K562 (cell line): ENCODE measurements around the gene LOXL4. TPM values are rescaled to one million over a fixed set of nuclear protein-coding genes. Genes with fewer than 3 reads are reported as not detected.

Experiments
- BDP1 ChIP-seq: IDR thresholded peaks from 3 replicates; pipeline ENCODE4 v1.6.1; 2011; ENCODE audit not compliant: insufficient read length, insufficient read depth
- GTF2F1 ChIP-seq: IDR thresholded peaks from 2 replicates; pipeline ENCODE4 v1.6.1; 2011; ENCODE audit warnings: low read depth, low read length, improper control_type of control experiment
- KDM5B ChIP-seq: fragments of 200-600 bp; sonication (generic); IDR thresholded peaks from 2 replicates; pipeline ENCODE4 v1.6.1; 2012; ENCODE audit warnings: low read depth, mild to moderate bottlenecking, moderate library complexity, low read length, control low read depth, inconsistent platforms; ENCODE audit not compliant: insufficient replicate concordance
- ZNF121 ChIP-seq: sonication (generic); formaldehyde crosslinking; conservative IDR thresholded peaks from 2 replicates; pipeline ENCODE4 v1.8.0; 2022; ENCODE audit warnings: missing genetic modification reagents
- polyA plus RNA-seq, 8 experiments: library from polyadenylated mRNA; depleted of rRNA in 4 of 8; stranded (reverse) in 5 of 8; unstranded in 3 of 8; fragments of >200 nt; fragmentation: Nextera tagmentation in 2 of 8; fragmentation: Illumina TruSeq in 1 of 8; extraction: Ambion mirVana in 2 of 8; extraction: Trizol in 1 of 8; gene quantifications; 2 replicates each; pipeline versions ENCODE4 v1.2.1 to v1.2.3, GENCODE V29; 2011 to 2014; ENCODE audit warnings: inconsistent platforms in 1 of 8, missing spikeins in 1 of 8
- total RNA-seq, 7 experiments: library from RNA; depleted of rRNA in 6 of 7; stranded (reverse); fragments of >200 nt in 6 of 7; fragmentation: Illumina TruSeq in 2 of 7; extraction: Trizol in 2 of 7; gene quantifications; 2 replicates each; pipeline versions ENCODE4 v1.2.1 to v1.2.3, GENCODE V29; 2011 to 2021; ENCODE audit warnings: low replicate concordance in 1 of 7
- TF ChIP-seq, protein P1 (sequence below): fragments of 450-650 bp; IDR thresholded peaks from 2 replicates; pipeline ENCODE4 v1.6.1; 2016; ENCODE audit warnings: low read depth
- TF ChIP-seq, protein P2 (sequence below): sonication (generic); formaldehyde crosslinking; IDR thresholded peaks from 2 replicates; pipeline ENCODE4 v1.8.1; 2023; ENCODE audit warnings: mild to moderate bottlenecking, missing genetic modification reagents
- TF ChIP-seq, protein P3 (sequence below): IDR thresholded peaks from 3 replicates; pipeline ENCODE4 v1.6.1; 2011; ENCODE audit warnings: borderline replicate concordance, mild to moderate bottlenecking; ENCODE audit not compliant: insufficient read length, insufficient read depth

The LOXL4 gene
- total and polyA plus RNA-seq, 9 of the 15 experiments (the other 6 are each of a cell fraction or from before 2014, with no cell fraction given): 0.03 to 0.35 (median 0.05) TPM; not detected in 3

DNA sequence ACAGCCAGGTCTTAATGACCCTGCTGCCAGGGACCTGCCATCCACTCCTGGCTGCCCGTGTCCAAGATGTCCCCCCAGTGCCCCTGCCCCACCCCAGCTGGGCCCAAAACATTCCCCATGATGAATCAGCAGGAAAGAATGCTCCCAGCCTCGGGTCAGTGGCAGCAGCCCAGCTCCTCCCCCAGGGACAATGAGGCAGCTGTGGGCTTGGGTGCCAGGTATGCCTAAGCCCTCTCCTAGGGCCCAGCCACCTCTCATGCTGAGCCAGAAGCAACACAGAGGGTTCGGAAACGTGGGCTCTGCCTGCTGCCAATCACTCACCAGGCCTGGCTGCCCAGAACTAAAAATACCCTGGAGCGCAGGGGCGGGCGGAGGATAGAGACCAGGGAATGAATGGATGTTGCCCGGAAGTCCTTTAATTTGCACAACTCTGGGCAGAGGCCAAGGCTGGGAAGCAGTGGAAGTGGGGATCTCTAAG is 1.5 kb upstream of the LOXL4 start (continued):
- TF ChIP-seq, protein P1, sequence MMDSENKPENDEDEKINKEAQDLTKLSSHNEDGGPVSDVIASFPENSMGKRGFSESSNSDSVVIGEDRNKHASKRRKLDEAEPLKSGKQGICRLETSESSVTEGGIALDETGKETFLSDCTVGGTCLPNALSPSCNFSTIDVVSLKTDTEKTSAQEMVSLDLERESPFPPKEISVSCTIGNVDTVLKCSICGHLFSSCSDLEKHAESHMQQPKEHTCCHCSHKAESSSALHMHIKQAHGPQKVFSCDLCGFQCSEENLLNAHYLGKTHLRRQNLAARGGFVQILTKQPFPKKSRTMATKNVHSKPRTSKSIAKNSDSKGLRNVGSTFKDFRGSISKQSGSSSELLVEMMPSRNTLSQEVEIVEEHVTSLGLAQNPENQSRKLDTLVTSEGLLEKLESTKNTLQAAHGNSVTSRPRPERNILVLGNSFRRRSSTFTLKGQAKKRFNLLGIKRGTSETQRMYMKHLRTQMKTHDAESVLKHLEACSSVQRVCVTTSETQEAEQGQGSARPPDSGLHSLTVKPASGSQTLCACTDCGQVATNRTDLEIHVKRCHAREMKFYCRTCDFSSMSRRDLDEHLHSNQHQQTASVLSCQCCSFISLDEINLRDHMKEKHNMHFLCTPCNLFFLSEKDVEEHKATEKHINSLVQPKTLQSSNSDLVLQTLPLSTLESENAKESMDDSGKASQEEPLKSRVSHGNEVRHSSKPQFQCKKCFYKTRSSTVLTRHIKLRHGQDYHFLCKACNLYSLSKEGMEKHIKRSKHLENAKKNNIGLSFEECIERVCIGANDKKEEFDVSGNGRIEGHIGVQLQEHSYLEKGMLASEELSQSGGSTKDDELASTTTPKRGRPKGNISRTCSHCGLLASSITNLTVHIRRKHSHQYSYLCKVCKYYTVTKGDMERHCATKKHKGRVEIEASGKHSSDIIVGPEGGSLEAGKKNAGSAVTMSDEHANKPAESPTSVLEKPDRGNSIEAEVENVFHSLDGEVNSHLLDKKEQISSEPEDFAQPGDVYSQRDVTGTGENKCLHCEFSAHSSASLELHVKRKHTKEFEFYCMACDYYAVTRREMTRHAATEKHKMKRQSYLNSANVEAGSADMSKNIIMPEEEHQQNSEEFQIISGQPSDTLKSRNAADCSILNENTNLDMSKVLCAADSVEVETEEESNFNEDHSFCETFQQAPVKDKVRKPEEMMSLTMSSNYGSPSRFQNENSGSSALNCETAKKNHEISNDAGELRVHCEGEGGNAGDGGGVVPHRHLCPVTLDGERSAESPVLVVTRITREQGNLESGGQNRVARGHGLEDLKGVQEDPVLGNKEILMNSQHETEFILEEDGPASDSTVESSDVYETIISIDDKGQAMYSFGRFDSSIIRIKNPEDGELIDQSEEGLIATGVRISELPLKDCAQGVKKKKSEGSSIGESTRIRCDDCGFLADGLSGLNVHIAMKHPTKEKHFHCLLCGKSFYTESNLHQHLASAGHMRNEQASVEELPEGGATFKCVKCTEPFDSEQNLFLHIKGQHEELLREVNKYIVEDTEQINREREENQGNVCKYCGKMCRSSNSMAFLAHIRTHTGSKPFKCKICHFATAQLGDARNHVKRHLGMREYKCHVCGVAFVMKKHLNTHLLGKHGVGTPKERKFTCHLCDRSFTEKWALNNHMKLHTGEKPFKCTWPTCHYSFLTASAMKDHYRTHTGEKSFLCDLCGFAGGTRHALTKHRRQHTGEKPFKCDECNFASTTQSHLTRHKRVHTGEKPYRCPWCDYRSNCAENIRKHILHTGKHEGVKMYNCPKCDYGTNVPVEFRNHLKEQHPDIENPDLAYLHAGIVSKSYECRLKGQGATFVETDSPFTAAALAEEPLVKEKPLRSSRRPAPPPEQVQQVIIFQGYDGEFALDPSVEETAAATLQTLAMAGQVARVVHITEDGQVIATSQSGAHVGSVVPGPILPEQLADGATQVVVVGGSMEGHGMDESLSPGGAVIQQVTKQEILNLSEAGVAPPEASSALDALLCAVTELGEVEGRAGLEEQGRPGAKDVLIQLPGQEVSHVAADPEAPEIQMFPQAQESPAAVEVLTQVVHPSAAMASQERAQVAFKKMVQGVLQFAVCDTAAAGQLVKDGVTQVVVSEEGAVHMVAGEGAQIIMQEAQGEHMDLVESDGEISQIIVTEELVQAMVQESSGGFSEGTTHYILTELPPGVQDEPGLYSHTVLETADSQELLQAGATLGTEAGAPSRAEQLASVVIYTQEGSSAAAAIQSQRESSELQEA: no peak
- TF ChIP-seq, protein P2, sequence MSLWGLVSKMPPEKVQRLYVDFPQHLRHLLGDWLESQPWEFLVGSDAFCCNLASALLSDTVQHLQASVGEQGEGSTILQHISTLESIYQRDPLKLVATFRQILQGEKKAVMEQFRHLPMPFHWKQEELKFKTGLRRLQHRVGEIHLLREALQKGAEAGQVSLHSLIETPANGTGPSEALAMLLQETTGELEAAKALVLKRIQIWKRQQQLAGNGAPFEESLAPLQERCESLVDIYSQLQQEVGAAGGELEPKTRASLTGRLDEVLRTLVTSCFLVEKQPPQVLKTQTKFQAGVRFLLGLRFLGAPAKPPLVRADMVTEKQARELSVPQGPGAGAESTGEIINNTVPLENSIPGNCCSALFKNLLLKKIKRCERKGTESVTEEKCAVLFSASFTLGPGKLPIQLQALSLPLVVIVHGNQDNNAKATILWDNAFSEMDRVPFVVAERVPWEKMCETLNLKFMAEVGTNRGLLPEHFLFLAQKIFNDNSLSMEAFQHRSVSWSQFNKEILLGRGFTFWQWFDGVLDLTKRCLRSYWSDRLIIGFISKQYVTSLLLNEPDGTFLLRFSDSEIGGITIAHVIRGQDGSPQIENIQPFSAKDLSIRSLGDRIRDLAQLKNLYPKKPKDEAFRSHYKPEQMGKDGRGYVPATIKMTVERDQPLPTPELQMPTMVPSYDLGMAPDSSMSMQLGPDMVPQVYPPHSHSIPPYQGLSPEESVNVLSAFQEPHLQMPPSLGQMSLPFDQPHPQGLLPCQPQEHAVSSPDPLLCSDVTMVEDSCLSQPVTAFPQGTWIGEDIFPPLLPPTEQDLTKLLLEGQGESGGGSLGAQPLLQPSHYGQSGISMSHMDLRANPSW: no peak
- TF ChIP-seq BDP1 (no peak), KDM5B (no peak), ZNF121 (CRISPR knock-in tag) (no peak), GTF2F1 (no peak)
- TF ChIP-seq, protein P3, sequence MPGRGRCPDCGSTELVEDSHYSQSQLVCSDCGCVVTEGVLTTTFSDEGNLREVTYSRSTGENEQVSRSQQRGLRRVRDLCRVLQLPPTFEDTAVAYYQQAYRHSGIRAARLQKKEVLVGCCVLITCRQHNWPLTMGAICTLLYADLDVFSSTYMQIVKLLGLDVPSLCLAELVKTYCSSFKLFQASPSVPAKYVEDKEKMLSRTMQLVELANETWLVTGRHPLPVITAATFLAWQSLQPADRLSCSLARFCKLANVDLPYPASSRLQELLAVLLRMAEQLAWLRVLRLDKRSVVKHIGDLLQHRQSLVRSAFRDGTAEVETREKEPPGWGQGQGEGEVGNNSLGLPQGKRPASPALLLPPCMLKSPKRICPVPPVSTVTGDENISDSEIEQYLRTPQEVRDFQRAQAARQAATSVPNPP: no peak
